ENCODE results near the gene ALPK1.
"Not testable (repeated sequence)": the region's sequence is repeated elsewhere in the genome, so short reads cannot be mapped to it uniquely, and the experiment has no call there.

The ALPK1 gene

GRCh38 chr4:112473985-112474384, 176.8 kb downstream of the ALPK1 start:
- no peak for DNase-seq

DNA sequence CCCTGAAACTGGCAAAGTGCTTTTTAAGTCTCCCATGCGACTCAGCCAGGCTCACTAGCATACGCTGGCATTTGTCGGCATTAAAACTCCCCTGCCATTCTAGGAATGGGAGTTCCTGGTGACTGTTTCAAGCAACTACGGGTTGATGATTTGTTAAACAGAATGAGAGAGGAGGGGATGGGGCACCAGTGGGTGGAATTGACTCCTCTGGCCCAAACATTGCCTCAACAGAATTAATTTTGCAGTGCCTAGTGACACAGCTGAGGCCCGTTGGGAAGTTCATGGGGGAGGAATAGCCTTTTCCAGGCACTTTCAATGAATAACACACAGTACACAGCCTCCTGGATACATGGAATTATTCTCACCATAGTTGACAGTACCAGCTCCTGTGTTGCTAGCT, 188.8 kb downstream of the ALPK1 start:
- no peak for DNase-seq

DNA sequence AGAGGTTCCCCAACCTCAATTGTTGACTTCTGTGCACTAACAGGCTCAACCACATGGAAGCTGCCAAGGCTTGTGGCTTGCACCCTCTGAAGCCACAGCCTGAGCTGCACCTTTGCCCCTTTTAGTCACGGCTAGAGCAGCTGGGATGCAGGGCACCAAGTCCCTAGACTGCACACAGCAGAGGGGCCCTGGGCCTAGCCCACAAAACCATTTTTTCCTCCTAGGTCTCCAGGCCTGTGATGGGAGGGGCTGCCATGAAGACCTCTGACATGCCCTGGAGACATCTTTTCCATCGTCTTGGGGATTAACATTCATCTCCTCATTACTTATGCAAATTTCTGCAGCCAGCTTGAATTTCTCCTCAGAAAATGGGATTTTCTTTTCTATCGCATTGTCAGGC, 193.6 kb downstream of the ALPK1 start:
- not testable (repeated sequence) for DNase-seq

Measured in NCI-H146 (cell line).